IPS DF 6.9 (cell line): ENCODE results near the gene EXOC2.

Source experiments
- DNase-seq: peaks from one replicate; pipeline ENCODE4 v3.0.0-alpha.2; 2013; ENCODE audit warnings: low read depth, low spot score
- H3K27ac ChIP-seq: one replicate; pipeline ENCODE4 v1.5.1; 2013; ENCODE audit warnings: low read length, control low read depth
- H3K27me3 ChIP-seq: 2 replicates; pipeline ENCODE4 v1.6.1; 2013; ENCODE audit warnings: mild to moderate bottlenecking, low read length; ENCODE audit not compliant: control insufficient read depth, insufficient read depth
- H3K36me3 ChIP-seq: 2 replicates; pipeline ENCODE4 v1.6.1; 2013; ENCODE audit warnings: low read length; ENCODE audit not compliant: control insufficient read depth, insufficient read depth
- H3K4me1 ChIP-seq: 2 replicates; pipeline ENCODE4 v1.6.1; 2013; ENCODE audit warnings: low read length; ENCODE audit not compliant: control insufficient read depth, insufficient read depth
- H3K4me3 ChIP-seq: 2 replicates; pipeline ENCODE4 v1.5.1; 2013; ENCODE audit warnings: mild to moderate bottlenecking, low read length
- H3K9me3 ChIP-seq: 2 replicates; pipeline ENCODE4 v1.6.1; 2013; ENCODE audit warnings: low read length, inconsistent platforms; ENCODE audit not compliant: control insufficient read depth, insufficient read depth
- WGBS: extraction: QIAGEN DNeasy Blood & Tissue Kit; methylation state at CpG from one replicate; pipeline ENCODE4 v1.1.7; 2013; ENCODE audit warnings: mixed read lengths, missing lambda C conversion rate; ENCODE audit not compliant: insufficient read length, insufficient coverage; 5-methylcytosine and 5-hydroxymethylcytosine counted together

EXOC2 gene

DNA sequence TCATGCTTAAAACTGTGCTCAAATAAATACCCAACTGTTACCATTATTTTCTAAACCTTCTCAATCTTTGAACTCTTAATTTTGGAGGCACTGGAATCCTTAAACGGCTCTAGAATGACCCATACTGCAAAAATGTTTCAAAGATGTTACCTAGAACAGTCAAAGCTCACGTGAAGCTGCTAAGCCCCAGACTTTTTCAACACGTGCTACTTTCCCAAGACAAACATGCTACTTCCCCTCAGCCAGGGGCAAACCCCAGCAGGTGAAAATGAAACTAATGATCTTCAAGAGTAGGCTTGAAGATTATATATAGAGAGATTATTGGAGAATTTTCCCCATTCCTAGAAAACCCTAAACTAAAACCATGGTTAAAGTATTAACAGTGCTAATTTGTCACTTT lies 64.2 kb downstream of the EXOC2 start:
- Histone ChIP-seq H3K9me3 (no peaks in the 10 kb centered on the region), H3K4me3 (no peak overlapping the region), H3K27ac (no peak overlapping the region), H3K4me1 (no peaks in the 10 kb centered on the region), H3K27me3 (no peaks in the 10 kb centered on the region), H3K36me3 (no peaks in the 10 kb centered on the region; the same call in 1 of the 2 replicates)
- DNase-seq: no peak
- no CpG with 5 or more reads among the region's 3 CpGs for WGBS

DNA sequence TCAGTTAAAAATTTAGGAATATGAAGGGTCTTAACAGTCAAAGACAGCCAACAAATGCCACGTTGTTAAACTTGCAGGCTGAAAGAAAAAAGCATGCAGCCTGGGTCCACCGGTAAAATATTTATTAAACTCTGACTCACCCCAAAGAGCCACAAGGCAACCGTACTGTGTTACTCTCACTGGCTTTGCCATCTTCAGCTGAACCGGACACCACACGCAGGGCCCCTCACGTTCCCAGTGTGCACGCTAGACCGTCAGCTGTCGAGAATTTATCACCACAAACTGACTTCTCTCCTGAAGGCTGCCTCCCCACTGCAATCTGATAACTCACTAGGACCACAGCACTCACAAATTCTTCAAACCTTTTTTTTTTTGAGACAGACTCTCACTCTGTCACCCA lies 66.7 kb downstream of the EXOC2 start:
- no peak for DNase-seq
- Histone ChIP-seq H3K4me1 (no peaks in the 10 kb centered on the region), H3K27me3 (no peaks in the 10 kb centered on the region), H3K9me3 (no peaks in the 10 kb centered on the region), H3K27ac (no peak overlapping the region), H3K36me3 (no peaks in the 10 kb centered on the region; the same call in 1 of the 2 replicates), H3K4me3 (no peak overlapping the region)
- no CpG with 5 or more reads among the region's 9 CpGs for whole genome bisulfite sequencing

DNA sequence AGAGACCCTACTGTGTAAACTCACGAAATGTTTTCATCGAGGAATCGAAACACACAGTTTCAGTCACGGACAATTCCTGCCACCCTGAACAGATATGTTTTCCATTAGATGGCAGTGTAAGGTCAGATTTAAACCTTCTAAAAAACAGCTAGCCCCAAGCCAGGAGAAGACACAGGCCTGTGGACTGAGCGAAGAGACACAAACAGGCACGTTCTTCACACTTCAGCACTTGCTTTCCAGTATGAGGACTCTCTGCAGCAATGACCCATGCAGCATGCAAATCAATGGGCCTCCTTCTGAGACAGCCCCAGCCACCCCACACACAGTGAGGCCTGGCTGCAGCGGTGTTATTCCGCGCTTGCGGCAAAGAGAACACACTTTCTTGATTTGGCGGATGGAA lies 68.0 kb downstream of the EXOC2 start:
- H3K9me3 ChIP-seq: no peaks in the 10 kb centered on the region
- no peak overlapping the region for H3K27ac ChIP-seq
- no peaks in the 10 kb centered on the region; the same call in 1 of the 2 replicates for H3K36me3 ChIP-seq
- no peaks in the 10 kb centered on the region for H3K4me1 ChIP-seq
- H3K4me3 ChIP-seq: no peak overlapping the region
- WGBS: no CpG with 5 or more reads among the region's 11 CpGs
- H3K27me3 ChIP-seq: no peaks in the 10 kb centered on the region
- DNase-seq: no peak

DNA sequence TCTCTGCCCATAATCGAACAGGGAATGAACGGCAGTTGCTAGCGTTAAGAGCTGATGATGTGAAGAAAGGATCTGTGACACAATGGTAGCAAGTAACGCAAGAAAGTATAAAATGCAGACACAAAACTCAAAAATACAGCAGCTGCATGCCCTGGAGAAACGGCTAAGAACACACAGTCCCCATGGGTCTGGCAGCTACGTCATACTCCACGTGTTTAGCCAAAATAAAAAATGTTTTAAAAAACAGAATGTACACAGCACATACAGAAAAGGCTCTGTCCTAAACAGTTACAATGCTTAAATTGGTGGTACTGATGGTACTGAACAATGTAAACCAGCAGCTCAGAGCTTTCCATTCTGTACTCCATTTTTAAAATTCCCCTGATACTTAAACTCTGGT lies 70.5 kb downstream of the EXOC2 start:
- no peaks in the 10 kb centered on the region; the same call in 1 of the 2 replicates for H3K36me3 ChIP-seq
- H3K9me3 ChIP-seq: no peaks in the 10 kb centered on the region
- H3K4me1 ChIP-seq: no peaks in the 10 kb centered on the region
- no peak for DNase-seq
- no CpG with 5 or more reads among the region's 7 CpGs for WGBS
- no peak overlapping the region for H3K27ac ChIP-seq
- no peaks in the 10 kb centered on the region for H3K27me3 ChIP-seq
- H3K4me3 ChIP-seq: no peak overlapping the region

DNA sequence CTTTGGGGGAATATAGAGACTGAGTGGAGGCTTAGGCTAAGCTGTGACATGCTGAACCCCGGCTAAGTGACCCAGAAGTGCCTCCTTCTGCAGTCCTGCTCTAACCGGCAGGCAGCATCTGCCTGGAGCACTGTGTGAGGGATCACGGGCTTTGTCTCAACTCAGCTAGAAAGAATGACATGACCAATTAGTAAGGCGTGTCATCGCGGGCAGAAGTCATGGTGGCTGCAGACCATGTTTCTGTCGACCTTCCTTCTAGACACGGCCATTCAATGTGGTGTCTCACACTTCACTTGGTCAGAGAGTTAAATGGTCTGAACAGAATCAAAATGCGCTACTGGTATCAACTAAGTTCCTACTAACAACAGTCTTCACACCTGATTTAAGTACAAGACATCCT lies 71.0 kb downstream of the EXOC2 start:
- Histone ChIP-seq H3K4me1 (no peaks in the 10 kb centered on the region), H3K27ac (no peak overlapping the region), H3K9me3 (no peaks in the 10 kb centered on the region), H3K36me3 (no peaks in the 10 kb centered on the region; the same call in 1 of the 2 replicates), H3K27me3 (no peaks in the 10 kb centered on the region), H3K4me3 (no peak overlapping the region)
- WGBS: no CpG with 5 or more reads among the region's 9 CpGs
- DNase-seq: no peak

DNA sequence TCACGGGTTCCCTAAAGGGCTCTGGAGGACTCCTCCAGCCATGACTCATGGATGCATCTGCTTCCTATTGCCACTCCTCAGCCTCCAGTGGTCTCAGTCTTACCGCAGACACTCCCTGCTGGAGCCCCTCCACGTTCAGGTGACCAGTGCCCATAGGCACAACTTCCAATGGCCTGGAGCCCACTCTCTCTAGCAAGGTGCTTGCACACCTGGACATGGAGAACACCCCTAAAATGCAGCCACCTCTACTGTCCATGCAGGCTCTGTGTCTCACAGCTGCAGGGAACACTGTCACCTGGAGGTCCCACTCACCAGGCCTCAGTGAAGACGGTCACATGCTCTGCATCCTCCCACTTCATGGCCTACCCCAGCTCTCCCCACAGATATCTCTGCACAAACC lies 72.0 kb downstream of the EXOC2 start:
- H3K27me3 ChIP-seq: no peaks in the 10 kb centered on the region
- no CpG with 5 or more reads among the region's 4 CpGs for WGBS
- no peak overlapping the region for H3K27ac ChIP-seq
- no peak overlapping the region for H3K4me3 ChIP-seq
- H3K4me1 ChIP-seq: no peaks in the 10 kb centered on the region
- H3K9me3 ChIP-seq: no peaks in the 10 kb centered on the region
- H3K36me3 ChIP-seq: no peaks in the 10 kb centered on the region; the same call in 1 of the 2 replicates
- DNase-seq: no peak

DNA sequence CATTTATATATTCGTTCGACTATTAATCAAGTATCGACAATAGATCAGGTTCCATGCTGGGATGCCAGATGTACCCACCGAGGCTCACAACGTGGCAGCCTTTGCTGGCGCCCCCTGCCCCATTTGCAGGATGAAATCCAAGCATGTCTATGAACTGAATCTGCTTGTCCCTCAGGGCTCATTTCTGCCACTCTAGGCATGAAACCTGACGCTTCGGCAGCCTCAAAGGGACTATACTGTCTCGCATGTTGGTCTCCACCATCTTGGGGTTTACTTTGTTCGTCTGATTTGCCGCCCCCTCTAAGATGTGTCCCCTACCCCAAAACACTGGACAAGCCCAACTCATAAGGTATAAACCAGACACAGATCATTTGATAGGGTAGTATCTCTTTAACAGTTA lies 72.8 kb downstream of the EXOC2 start:
- Histone ChIP-seq H3K36me3 (no peaks in the 10 kb centered on the region; the same call in 1 of the 2 replicates), H3K4me1 (no peaks in the 10 kb centered on the region), H3K4me3 (no peak overlapping the region), H3K27ac (no peak overlapping the region), H3K9me3 (no peaks in the 10 kb centered on the region), H3K27me3 (no peaks in the 10 kb centered on the region)
- DNase-seq: no peak
- no CpG with 5 or more reads among the region's 11 CpGs for WGBS

DNA sequence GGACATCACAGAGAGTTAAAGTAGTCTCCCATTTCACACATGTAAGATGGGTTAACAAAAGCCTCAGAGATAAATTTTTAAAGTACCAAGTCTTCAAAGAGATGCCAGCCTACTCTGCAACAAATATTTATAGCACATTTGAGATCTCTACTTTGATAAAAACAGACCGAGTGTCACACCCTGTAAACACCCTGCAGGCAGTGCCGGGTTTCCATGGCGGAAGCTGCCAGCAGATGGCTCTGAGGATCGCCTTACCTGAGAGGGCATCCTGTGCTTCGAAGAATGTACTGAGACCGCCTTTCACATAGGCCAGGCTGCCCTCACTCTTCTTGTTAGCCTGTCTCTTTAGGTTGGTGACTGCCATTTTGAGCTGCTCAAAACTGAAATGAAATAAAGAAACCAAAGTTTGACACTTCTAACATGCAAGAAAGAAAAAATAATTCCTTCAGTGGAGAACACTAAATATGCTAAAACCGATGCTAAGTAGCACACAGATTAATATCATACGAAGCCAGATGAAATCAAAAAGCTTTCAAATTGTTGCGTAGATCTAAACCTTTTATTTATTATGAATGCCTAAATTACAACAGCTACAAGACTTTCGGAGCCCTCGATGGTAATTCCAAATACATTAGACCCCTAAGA lies 75.4 kb downstream of the EXOC2 start:
- Histone ChIP-seq H3K4me1 (no peaks in the 10 kb centered on the region), H3K9me3 (no peaks in the 10 kb centered on the region), H3K36me3 (no peaks in the 10 kb centered on the region; the same call in 1 of the 2 replicates), H3K4me3 (no peak overlapping the region), H3K27me3 (no peaks in the 10 kb centered on the region), H3K27ac (no peak overlapping the region)
- DNase-seq: no peak
- WGBS: no CpG with 5 or more reads among the region's 11 CpGs

DNA sequence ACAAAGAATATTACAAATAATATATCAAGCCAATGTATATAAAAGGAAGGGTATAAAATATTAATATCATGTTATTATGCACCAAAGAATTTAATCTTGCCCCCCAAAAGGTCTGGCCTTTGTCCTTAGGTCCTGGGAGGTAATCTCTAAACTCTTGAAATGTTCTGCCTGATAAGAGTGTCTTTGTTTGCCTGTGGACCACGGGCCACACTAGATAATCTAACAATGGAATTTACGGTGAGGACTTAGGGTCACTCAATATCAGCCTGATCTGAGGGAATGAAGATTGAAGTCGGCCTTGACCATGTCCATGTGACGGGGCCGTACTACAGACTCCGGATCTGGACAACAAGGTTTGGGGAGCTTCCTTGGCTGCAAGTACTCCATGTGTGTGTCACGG lies 79.0 kb downstream of the EXOC2 start:
- DNase-seq: no peak

DNA sequence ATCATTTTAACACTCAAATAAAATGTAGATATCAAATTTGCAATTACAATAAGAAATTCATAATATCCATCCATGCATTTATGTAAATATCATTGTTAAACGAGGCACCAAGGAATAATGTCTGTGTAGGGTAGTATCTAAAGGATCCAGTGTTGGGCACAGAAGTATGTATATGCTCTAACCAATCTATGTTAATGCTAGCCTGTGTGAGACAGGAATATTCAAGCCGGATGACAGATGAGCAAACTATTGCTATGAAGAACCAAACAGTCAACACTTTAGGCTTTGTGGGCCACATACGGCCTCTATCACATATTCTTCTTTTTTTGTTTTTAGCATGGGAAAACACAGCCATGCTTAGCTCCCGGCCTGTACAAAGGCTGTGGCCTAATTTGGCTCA lies 81.0 kb downstream of the EXOC2 start:
- no peaks in the 10 kb centered on the region for H3K36me3 ChIP-seq
- H3K27me3 ChIP-seq: no peaks in the 10 kb centered on the region
- no peaks in the 10 kb centered on the region for H3K4me1 ChIP-seq
- DNase-seq: no peak
- no peak overlapping the region for H3K4me3 ChIP-seq
- no peak overlapping the region for H3K27ac ChIP-seq
- WGBS: no CpG with 5 or more reads among the region's 4 CpGs
- no peaks in the 10 kb centered on the region for H3K9me3 ChIP-seq

More for the DNA sequence above, 79.0 kb downstream of the EXOC2 start:
- H3K27me3 ChIP-seq: no peaks in the 10 kb centered on the region
- H3K4me3 ChIP-seq: no peak overlapping the region
- no peaks in the 10 kb centered on the region for H3K9me3 ChIP-seq
- H3K36me3 ChIP-seq: no peaks in the 10 kb centered on the region
- no CpG with 5 or more reads among the region's 7 CpGs for WGBS
- no peaks in the 10 kb centered on the region for H3K4me1 ChIP-seq
- no peak overlapping the region for H3K27ac ChIP-seq

DNA sequence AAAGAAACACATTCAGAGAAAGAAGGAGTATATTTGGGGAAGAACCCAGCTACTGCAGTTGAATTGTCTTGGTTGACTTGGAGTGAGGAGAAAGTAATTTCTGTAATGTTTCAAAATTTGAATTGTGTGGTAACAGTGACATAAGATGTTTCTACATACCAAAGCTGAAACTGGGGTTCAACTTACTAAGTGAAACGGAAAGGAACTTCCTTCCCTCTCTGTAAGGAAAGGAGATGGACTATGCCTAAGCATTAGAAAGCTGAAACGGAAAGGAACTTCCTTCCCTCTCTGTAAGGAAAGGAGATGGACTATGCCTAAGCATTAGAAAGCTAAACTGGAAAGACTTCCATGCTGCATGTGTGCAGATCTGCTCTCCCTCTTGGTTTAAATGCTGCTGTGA lies 82.1 kb downstream of the EXOC2 start:
- H3K36me3 ChIP-seq: no peaks in the 10 kb centered on the region
- DNase-seq: no peak
- no CpG with 5 or more reads among the region's 2 CpGs for WGBS
- H3K27ac ChIP-seq: no peak overlapping the region
- no peaks in the 10 kb centered on the region for H3K4me1 ChIP-seq
- no peaks in the 10 kb centered on the region for H3K27me3 ChIP-seq
- H3K9me3 ChIP-seq: no peaks in the 10 kb centered on the region
- H3K4me3 ChIP-seq: no peak overlapping the region
